GM15510 (cell line): ENCODE data around the gene DNASE1L2.

Source experiments
- POLR2A ChIP-seq: IDR thresholded peaks from 3 replicates; pipeline ENCODE4 v1.6.1; 2011; ENCODE audit warnings: borderline replicate concordance; ENCODE audit not compliant: insufficient read length; ENCODE audit errors: extremely low read depth

Gene DNASE1L2

DNA sequence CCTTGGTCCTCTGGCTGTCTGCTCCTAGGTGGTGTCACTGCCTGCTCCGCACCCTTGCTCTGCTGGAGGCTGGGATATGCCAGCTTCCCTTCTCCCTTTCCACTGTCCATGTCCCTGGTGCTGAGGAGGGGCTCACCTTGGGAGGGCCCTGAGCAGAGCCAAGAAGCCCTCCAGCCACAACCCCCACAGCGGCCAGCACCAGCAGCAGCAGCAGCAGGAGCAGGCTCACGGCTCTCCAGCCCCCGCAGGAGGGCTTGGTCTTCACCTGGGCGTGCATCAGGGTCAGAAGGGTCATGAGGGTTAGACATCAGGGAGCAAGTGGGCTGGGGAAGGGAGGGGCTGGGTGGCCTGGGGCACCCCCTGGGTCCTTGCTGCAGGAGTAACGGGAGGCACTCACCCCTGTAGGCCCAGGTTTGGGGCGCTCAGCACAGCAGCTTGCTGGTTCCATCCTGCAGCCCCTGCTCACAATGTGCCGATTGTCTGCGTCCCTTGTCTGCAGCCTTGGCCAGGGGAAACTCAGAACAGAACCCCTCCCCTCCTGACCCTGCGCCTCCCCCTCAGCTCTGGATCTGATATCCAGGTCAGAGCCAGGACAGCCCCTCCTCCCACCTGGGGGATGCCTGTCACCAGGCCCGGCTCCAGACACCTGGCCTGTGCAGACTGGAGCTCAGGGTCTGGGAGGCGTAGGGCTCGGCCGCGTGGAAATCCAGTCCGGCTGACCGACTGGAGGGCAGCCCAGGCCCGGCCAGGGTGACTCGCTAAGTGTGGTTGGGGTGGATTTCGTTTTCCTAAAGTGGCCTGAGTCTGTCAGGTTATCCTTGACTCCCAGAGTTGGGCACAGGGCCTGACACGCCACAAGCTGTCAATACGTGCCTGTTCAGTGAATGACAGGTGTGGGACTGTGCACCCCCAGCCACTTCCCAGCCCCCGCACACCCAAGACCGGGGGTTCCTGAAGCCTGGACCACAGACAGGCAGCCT lies 25.6 kb upstream of the DNASE1L2 start, which contains the start of gene BRICD5:
BRICD5 (minus strand) TSS at position 478 of the 980 bp plus-strand sequence; CDS start at position 448, 30 bp downstream.
- TF ChIP-seq POLR2A, result no peak

DNA sequence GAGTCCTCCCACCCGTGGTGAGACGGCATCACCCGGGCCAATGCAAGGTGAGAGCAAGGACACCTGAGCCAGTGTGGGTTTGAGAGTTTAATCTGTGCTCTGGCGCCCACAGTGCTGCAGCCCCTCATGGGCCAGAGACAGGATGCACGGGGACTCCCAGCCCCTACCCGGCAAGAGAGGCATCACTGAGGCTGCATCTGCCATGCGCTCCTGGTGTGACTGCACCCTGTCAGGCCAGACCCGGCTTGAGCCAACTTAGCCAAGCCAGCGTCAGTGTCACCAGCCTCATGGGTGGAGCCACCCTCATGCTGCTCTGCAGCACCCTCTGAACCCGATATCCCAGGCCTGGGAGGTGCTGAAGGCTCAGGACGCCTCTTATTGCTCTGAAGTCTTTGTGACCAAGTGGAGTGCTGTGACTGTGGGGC lies 24.3 kb upstream of the DNASE1L2 start:
- no peak for TF ChIP-seq POLR2A

DNA sequence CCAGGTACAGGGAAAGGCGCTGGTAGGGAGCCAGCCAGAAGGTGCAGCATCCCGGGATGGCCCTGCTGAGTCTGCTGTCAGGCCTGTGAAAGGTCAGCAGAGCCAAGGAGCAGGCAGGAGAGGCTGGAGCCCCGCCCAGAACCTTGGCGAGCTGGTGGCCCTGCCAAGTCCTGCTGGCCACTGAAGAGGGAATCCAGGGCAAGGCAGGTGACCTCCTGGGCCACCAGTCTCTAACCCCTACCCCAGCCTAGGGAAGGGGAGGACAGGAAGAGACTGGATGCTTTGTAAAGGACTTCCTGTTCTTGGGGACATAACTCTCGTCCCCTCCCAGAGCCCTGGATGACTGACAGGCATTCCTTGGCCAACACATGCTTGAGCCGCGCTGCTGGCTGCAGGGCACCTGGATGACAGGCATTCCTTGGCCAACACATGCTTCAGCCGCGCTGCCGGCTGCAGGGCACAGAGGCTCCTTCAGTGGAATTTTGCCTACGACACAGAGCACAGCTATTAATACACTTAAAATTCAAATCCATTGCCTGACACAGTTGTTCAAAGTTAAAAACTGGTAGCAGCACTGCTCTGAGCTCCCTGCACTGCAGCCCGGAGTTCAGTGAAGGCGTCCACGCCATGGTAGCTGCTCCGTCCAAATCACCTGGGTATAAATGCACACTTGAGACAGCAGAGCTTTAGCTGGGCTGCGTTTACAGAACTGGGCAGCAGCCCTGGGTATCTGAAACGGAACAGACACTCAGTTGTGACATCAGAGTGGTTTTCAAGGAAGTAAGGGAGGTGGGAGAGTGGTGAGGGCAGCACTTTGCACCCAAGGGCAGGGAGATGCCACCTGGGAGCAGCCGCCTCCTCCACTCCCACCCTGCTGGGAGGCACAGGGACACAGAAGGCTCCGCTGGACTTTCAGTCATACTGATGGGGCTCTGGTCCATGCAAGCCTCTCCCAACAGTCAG lies 23.6 kb upstream of the DNASE1L2 start:
- no peak for TF ChIP-seq POLR2A

DNA sequence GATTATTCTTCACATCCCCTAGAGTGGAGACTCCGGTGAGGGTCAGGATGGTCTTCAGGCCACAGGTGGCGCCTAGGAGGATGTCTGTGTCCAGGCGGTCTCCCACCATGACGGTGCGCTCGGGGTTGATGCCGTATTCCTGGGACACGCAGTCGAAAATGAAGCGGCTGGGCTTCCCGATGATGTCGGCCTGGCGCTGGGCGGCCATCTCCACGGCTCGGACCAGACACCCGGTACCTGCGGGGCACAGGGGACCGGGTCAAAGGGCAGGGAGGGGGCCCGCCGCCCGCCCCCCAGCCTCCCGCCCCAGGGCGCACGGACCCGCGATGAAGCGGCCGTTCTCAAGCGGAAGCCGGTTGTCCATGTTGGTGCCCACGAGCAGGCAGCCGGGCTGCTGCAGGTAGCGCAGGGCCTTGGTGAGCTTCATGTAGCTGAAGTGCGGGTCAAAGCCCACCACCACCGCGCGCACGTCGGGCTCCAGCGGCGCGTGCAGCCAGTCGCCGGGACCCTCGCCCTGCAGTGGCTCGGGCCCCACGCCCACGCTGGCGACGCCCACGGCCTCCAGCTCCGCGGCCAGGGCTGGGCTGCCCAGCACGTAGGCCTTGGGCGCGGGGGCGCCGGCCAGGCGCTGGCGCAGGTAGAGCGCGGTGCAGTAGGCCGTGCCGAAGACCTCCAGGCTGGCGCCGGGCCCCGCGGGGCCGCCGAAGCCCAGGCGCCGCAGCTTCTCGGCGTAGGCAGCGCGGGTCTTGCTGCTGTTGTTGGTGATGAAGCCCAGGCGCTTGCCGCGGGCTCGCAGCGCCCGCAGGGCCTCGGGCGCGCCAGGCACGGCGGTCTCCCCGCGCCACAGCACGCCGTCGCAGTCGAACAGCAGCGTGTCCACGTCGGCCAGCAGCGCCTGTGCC lies 22.2 kb upstream of the DNASE1L2 start:
- TF ChIP-seq POLR2A, result no peak

DNA sequence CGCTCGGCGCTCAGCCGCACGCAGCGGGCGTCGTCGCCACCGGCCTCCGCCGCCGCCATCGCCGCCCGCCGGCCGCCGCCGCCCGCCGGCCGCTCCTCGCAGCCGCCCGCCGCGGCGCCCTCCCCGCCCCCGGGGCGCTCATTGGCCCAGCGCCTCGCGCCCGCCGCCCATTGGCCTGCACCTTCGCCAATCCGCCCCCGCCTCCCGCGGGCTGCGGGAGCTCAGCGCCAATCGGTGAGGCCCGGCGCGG lies 21.6 kb upstream of the DNASE1L2 start, which contains the start of gene PGP:
PGP (minus strand) TSS at position 122 of the 250 bp plus-strand sequence; CDS start at position 59, 63 bp downstream.
- TF ChIP-seq POLR2A, result no peak

DNA sequence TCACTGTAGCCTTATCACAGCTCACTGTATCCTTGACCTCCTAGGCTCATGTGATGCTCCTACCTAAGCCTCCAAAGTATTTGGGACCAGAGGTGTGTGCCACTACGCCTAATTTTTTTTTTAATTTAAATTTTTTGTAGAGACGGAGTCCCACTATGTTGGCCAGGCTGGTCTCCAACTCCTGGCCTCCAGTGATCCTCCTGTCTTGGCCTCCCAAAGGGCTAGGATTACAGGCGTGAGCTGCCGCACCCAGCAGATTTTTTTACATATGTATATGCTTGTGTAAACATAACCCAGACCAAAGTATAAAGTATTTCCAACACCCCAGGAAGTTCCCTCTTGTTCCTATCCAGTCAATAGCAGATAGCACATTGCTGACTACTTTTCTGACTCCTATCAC lies 19.9 kb upstream of the DNASE1L2 start:
- TF ChIP-seq POLR2A, result no peak

DNA sequence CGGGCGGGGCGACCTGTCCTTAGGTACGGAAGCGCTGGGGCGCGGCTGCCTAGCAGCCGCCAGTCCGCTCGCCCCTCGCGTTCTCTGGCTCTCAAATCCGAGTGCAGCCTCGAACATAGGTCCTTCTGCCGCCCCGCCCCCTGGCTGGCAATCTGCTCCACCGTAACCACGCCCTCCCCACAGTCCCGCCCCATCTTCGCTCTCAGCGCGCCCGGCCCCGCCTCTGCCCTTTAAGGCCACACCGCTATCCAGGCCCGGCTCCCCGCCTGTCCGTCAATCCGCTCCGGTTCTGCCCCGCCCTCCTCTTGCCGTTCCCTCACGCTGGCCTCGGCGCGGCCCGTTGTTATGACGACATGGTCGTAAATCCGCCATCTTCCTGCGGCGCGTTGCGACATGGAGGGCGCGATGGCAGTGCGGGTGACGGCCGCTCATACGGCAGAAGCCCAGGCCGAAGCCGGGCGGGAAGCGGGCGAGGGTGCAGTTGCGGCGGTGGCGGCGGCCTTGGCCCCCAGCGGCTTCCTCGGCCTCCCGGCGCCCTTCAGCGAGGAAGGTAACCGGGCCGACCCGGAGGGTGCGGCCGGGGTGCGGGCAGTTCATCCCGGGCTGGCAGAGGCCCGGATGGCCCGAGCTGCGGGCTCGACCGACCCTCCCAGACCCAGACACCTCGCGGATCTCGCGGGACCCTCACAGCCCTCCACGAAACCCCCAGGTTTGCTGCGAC lies 12.9 kb upstream of the DNASE1L2 start, which contains the start of gene E4F1:
E4F1 (plus strand) TSS at position 371 of the 721 bp plus-strand sequence; CDS start at position 394, 23 bp downstream.
- peak; percentile 98 for TF ChIP-seq POLR2A

DNA sequence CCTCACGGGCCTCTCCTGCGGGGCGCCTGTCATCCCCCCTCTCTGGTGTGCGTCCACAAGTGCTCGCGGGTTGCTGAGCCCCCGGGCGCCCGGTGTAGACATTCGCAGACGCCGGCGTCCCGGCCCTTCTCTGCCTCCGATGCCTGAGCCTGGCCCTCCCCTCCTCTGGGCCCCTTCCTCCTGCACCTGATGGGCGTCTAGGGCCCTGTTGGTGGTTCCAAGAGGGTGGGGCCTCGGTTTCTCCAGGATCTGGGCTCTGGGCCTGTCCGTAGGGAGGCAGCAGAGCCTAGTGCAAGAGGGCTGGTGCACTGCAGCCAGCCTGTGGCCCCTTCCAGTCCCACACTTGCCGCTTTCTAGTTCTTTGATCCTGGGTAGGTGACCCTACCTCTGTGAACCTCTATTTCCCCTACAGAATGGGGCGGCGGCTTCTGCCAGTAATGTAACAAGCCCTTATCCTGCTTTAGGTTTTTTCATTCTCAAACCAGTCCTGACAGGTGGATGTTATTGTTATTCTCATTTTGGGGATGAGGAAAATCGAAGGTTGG lies 12.2 kb upstream of the DNASE1L2 start:
- no peak for TF ChIP-seq POLR2A

DNA sequence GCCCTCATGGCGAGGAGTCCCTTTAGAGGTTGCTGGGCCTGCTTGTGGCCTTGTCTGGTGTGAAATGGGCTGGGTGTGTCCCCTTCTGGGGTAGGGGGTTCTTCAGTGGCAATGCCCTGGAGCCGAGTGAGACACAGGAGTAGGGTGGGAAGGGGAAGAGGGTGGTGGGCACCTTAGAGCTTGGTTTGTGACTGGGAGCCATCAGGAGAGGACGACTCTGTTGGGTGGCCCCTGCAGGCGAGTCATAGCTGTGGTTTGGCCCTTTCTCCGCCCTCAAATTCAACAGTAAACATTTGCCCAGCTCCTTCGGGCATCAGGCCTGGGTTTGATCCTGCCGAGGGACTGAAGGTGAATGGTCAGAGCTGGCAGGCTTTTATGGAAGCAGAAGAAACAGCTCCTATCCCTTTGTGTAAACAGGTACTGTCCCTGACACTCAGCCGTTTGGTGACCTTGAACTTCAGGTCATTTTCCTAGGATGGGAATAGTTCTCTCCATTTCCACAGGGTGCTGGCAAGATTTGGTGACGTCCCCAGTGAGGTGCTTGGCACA lies 9.9 kb upstream of the DNASE1L2 start:
- no peak for TF ChIP-seq POLR2A

DNA sequence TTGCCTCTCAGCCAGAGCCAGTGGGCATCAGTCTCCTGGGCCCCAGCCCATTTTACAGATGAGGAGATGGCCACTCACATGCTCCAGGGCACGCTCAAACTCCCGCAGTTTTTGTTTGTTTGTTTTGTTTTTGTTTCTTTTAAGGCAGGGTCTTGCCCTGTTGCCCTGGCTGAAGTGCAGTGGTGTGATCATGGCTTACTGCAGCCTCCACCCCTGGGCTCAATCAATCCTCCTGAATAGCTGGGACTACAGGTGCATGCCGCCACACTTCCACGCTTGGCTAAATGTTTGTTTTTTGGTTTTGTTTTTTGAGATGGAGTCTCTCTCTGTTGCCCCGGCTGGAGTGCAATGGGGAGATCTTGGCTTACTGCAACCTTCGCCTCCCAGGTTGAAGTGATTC lies 9.3 kb upstream of the DNASE1L2 start:
- TF ChIP-seq POLR2A, result no peak

DNA sequence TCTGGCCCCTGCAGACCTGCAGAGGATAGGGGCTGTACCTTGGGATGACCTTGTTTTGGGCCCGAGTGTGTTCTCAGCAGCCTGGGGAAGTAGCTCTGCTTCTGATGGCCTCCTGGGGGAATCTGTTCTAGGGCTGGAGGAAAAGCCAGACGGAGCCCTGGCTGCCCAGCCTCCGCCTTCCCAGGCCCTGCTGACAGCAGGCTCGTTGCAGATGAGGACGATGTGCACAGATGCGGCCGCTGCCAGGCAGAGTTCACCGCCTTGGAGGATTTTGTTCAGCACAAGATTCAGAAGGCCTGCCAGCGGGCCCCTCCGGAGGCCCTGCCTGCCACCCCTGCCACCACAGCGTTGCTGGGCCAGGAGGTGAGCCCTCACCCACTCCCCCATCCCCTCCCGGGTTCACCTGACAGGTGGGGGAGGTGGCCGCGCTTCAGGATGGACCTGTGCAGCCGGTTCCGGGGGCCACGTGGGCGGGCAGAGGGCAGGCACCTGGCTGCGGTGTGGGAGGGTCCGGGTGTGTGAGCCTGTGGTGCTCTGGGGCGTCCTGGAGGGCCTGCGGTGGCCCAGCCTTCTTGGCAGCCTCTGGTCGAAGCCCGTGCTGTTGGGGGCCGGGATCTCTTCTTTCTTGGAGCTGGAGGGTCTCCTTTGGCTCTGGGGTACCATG lies 8.0 kb upstream of the DNASE1L2 start:
- no peak for TF ChIP-seq POLR2A

DNA sequence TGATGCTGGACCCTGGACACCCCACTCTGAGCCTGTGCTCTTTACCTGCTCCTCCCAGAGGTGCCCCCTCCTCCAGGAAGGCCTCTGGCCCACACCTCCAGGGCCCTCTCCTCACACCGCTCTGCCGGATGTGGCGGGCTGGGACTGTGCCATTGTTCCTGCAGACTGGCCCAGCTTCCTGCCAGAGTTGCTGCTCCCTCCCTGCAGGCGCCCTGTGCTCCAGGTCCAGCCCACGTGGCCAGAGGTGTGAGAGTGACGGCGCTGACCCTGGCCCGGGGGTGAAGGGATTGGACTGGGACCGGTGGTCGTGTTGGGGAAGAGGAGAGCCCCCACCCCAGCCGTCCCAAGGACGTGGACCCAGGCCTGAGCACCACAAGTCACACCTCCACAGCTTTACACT lies 7.2 kb upstream of the DNASE1L2 start:
- no peak for TF ChIP-seq POLR2A
